ENCODE results near the gene PAX3. TPM values are rescaled to one million over a fixed set of nuclear protein-coding genes. Genes with fewer than 3 reads are reported as not detected.

Gene PAX3
- total RNA-seq, 1 experiment from 2014 or later = not detected

GRCh38 chr2:222298001-222298310, 842 bp downstream of the PAX3 start:
- no peak for DNase-seq
- TF ChIP-seq, protein P1, sequence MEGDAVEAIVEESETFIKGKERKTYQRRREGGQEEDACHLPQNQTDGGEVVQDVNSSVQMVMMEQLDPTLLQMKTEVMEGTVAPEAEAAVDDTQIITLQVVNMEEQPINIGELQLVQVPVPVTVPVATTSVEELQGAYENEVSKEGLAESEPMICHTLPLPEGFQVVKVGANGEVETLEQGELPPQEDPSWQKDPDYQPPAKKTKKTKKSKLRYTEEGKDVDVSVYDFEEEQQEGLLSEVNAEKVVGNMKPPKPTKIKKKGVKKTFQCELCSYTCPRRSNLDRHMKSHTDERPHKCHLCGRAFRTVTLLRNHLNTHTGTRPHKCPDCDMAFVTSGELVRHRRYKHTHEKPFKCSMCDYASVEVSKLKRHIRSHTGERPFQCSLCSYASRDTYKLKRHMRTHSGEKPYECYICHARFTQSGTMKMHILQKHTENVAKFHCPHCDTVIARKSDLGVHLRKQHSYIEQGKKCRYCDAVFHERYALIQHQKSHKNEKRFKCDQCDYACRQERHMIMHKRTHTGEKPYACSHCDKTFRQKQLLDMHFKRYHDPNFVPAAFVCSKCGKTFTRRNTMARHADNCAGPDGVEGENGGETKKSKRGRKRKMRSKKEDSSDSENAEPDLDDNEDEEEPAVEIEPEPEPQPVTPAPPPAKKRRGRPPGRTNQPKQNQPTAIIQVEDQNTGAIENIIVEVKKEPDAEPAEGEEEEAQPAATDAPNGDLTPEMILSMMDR (IDR thresholded peaks at IDR 0.05; ENCODE audit: insufficient read depth in 1 of 2, low read depth in 1 of 2, low read length in 1 of 2, severe bottlenecking in 1 of 2, unreplicated experiment in 1 of 2) = no peak
- intact Hi-C loops (cut with micrococcal nuclease; ENCODE audit: unreplicated experiment) = no loop called here
- no TSS peak for BruUV-seq (replicated peaks)
- H3K27me3 ChIP-seq (replicated peaks; ENCODE audit: control insufficient read depth, insufficient read depth, low read length) = no peaks in the 10 kb centered on the region
- no peaks in the 10 kb centered on the region for H3K36me3 Mint-ChIP-seq (ENCODE audit: insufficient read depth, unreplicated experiment)
- H3K4me3 Mint-ChIP-seq (ENCODE audit: unreplicated experiment) = no peak overlapping the region
- no peaks in the 10 kb centered on the region for H3K4me1 ChIP-seq
- H3K4me1 Mint-ChIP-seq (ENCODE audit: low read depth, unreplicated experiment) = no peaks in the 10 kb centered on the region
- no peak overlapping the region for H3K4me3 ChIP-seq (ENCODE audit: low read depth, low read length)
- H3K27me3 Mint-ChIP-seq (ENCODE audit: insufficient read depth, unreplicated experiment) = peaks cover 35% of the 10 kb centered on the region
- no peaks in the 10 kb centered on the region for H3K9me3 ChIP-seq
- ChIA-PET POLR2A (no interaction called here), CTCF (no interaction called here)
- no peaks in the 10 kb centered on the region for H3K36me3 ChIP-seq (ENCODE audit: control insufficient read depth, insufficient read depth, low read length)
- H3K27ac Mint-ChIP-seq (ENCODE audit: unreplicated experiment) = no peak overlapping the region
- peaks cover 10% of the 10 kb centered on the region for H3K9me3 Mint-ChIP-seq (ENCODE audit: unreplicated experiment)

GRCh38 chr2:222297600-222297935, 1.2 kb downstream of the PAX3 start:
- Mint-ChIP-seq H3K9me3 (ENCODE audit: unreplicated experiment) (peaks cover 10% of the 10 kb centered on the region), H3K27me3 (ENCODE audit: insufficient read depth, unreplicated experiment) (peaks cover 32% of the 10 kb centered on the region), H3K4me1 (ENCODE audit: low read depth, unreplicated experiment) (no peaks in the 10 kb centered on the region), H3K4me3 (ENCODE audit: unreplicated experiment) (no peak overlapping the region), H3K36me3 (ENCODE audit: insufficient read depth, unreplicated experiment) (no peaks in the 10 kb centered on the region), H3K27ac (ENCODE audit: unreplicated experiment) (no peak overlapping the region)
- H3K9me3 ChIP-seq = no peaks in the 10 kb centered on the region
- no TSS peak for BruUV-seq (replicated peaks)
- no peak for DNase-seq
- TF ChIP-seq, protein P1 (IDR thresholded peaks at IDR 0.05; ENCODE audit: insufficient read depth in 1 of 2, low read depth in 1 of 2, low read length in 1 of 2, severe bottlenecking in 1 of 2, unreplicated experiment in 1 of 2) = no peak
- H3K36me3 ChIP-seq (ENCODE audit: control insufficient read depth, insufficient read depth, low read length) = no peaks in the 10 kb centered on the region
- intact Hi-C loops (cut with micrococcal nuclease; ENCODE audit: unreplicated experiment) = no loop called here
- CTCF ChIA-PET = no interaction called here
- H3K27me3 ChIP-seq (replicated peaks; ENCODE audit: control insufficient read depth, insufficient read depth, low read length) = no peaks in the 10 kb centered on the region
- H3K4me1 ChIP-seq = no peaks in the 10 kb centered on the region
- POLR2A ChIA-PET = no interaction called here
- H3K4me3 ChIP-seq (ENCODE audit: low read depth, low read length) = no peak overlapping the region

DNA sequence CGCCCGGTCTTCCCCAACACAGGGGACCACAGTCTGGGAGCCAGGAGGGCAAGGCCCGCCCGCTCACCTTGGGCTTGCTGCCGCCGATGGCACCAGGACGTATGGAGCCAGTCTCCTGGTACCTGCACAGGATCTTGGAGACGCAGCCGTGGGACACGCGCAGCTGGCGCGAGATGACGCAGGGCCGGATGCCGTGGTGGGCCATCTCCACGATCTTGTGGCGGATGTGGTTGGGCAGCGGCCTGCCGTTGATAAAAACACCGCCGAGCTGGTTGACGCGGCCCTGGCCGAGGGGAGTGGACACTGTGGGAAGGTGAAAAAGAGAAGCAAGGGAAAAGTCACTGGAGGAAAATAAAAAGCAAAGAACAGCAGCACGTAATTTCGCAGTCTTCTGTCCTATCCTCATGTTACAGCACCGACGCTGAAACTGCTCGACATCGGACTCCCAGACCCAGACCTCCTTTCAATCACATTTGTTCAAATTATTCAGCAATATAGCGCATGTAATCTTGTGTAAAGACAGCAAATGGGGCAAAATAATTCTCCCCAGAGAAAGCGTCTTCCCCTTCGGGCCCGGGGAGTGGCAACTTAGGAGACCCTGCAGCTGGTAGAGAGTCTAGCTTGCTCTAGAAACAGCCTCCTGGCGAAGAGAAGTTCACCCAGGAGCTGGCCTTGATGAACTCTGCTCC, 1.7 kb downstream of the PAX3 start:
- TF ChIP-seq, protein P1 (IDR thresholded peaks at IDR 0.05; ENCODE audit: insufficient read depth in 1 of 2, low read depth in 1 of 2, low read length in 1 of 2, severe bottlenecking in 1 of 2, unreplicated experiment in 1 of 2) = no peak
- H3K36me3 Mint-ChIP-seq (ENCODE audit: insufficient read depth, unreplicated experiment) = no peaks in the 10 kb centered on the region
- no peak for DNase-seq
- intact Hi-C loops (cut with micrococcal nuclease; ENCODE audit: unreplicated experiment) = no loop called here
- H3K27ac Mint-ChIP-seq (ENCODE audit: unreplicated experiment) = no peak overlapping the region
- H3K27me3 ChIP-seq (replicated peaks; ENCODE audit: control insufficient read depth, insufficient read depth, low read length) = no peaks in the 10 kb centered on the region
- CTCF ChIA-PET = no interaction called here
- POLR2A ChIA-PET = no interaction called here
- no peak overlapping the region for H3K4me3 ChIP-seq (ENCODE audit: low read depth, low read length)
- peaks cover 10% of the 10 kb centered on the region for H3K9me3 Mint-ChIP-seq (ENCODE audit: unreplicated experiment)
- no peaks in the 10 kb centered on the region for H3K36me3 ChIP-seq (ENCODE audit: control insufficient read depth, insufficient read depth, low read length)
- H3K4me1 ChIP-seq = no peaks in the 10 kb centered on the region
- no peak overlapping the region for H3K4me3 Mint-ChIP-seq (ENCODE audit: unreplicated experiment)
- H3K9me3 ChIP-seq = no peaks in the 10 kb centered on the region
- H3K27me3 Mint-ChIP-seq (ENCODE audit: insufficient read depth, unreplicated experiment) = peaks cover 34% of the 10 kb centered on the region
- BruUV-seq (replicated peaks) = no TSS peak
- no peaks in the 10 kb centered on the region for H3K4me1 Mint-ChIP-seq (ENCODE audit: low read depth, unreplicated experiment)
